A673 (cell line): Measurements from ENCODE around the gene MARCHF7. TPM values are rescaled to one million over a fixed set of nuclear protein-coding genes. Genes with fewer than 3 reads are reported as not detected.

Experiments
- BruUV-seq: library from RNA; stranded (reverse); fragments of 400-500 nt; replicated peaks from 2 replicates; lab custom pipeline; 2021; lab: Mats Ljungman, UMichigan
- CTCF ChIA-PET: fragments of 300-600 bp; sonication (Branson Sonifier 250); formaldehyde crosslinking; loops from one replicate; lab custom pipeline; 2022; ENCODE audit warnings: antibody characterized with exemption; lab: Charles Lee
- POLR2A ChIA-PET: fragments of 300-600 bp; sonication (Branson Sonifier 250); formaldehyde crosslinking; loops from one replicate; lab custom pipeline; 2022; ENCODE audit warnings: antibody characterized with exemption; ENCODE audit not compliant: low non-redundant PET; lab: Charles Lee
- DNase-seq: peaks from one replicate; pipeline ENCODE4 v3.0.0-alpha.2; 2015; ENCODE audit warnings: low spot score
- H3K27ac ChIP-seq: fragments of 200-600 bp; sonication (generic); 2 replicates; pipeline ENCODE4 v1.5.1; 2016; ENCODE audit warnings: mixed run types, low read depth, mild to moderate bottlenecking, mixed read lengths, antibody characterized with exemption, low read length; ENCODE audit not compliant: poor library complexity, severe bottlenecking
- H3K27me3 ChIP-seq: fragments of 200-600 bp; sonication (generic); replicated peaks from 2 replicates; pipeline ENCODE4 v1.6.1; 2017; ENCODE audit warnings: mixed run types, low read depth, mild to moderate bottlenecking, mixed read lengths, antibody characterized with exemption, low read length; ENCODE audit not compliant: insufficient read depth, poor library complexity
- H3K36me3 ChIP-seq: fragments of 200-600 bp; sonication (generic); 2 replicates; pipeline ENCODE4 v1.6.1; 2016; ENCODE audit warnings: mixed run types, mild to moderate bottlenecking, mixed read lengths, antibody characterized with exemption, low read length; ENCODE audit not compliant: insufficient read depth, poor library complexity, severe bottlenecking
- H3K4me1 ChIP-seq: fragments of 200-600 bp; sonication (generic); 2 replicates; pipeline ENCODE4 v1.6.1; 2017; ENCODE audit warnings: mixed run types, mild to moderate bottlenecking, mixed read lengths, antibody characterized with exemption, low read length; ENCODE audit not compliant: insufficient read depth, poor library complexity, severe bottlenecking
- H3K4me3 ChIP-seq: fragments of 200-600 bp; sonication (generic); 2 replicates; pipeline ENCODE4 v1.5.1; 2016; ENCODE audit warnings: low read depth, mixed run types, mild to moderate bottlenecking, mixed read lengths, low read length; ENCODE audit not compliant: poor library complexity, severe bottlenecking
- H3K9me3 ChIP-seq: fragments of 200-600 bp; sonication (generic); 2 replicates; pipeline ENCODE4 v1.6.1; 2016; ENCODE audit warnings: mixed run types, low read depth, mild to moderate bottlenecking, mixed read lengths, antibody characterized with exemption, low read length; ENCODE audit not compliant: poor library complexity, severe bottlenecking
- EZH2 ChIP-seq: fragments of 200-600 bp; sonication (generic); IDR thresholded peaks from 2 replicates; pipeline ENCODE4 v1.6.1; 2017; ENCODE audit warnings: borderline replicate concordance, low read depth, mild to moderate bottlenecking, mixed read lengths, antibody characterized with exemption, low read length; ENCODE audit not compliant: poor library complexity, severe bottlenecking
- intact Hi-C: fragments of 100-400 bp; cut with micrococcal nuclease; formaldehyde crosslinking; loops from one replicate; pipeline ENCODE4 v1.10.0; 2022; ENCODE audit not compliant: unreplicated experiment
- total RNA-seq: library from RNA; stranded (reverse); gene quantifications from 2 replicates; pipeline ENCODE4 v1.2.3, GENCODE V29; 2021
- TF ChIP-seq, protein P1 (sequence below): fragments of 300-800, 200-600 bp; sonication (generic); conservative IDR thresholded peaks from 2 replicates; pipeline ENCODE4 v1.5.1; 2017; ENCODE audit warnings: low read depth, mild to moderate bottlenecking, antibody characterized with exemption, low read length, moderate library complexity, mixed read lengths

MARCHF7 gene
- total RNA-seq, 1 experiment from 2014 or later: 94.9 TPM

DNA sequence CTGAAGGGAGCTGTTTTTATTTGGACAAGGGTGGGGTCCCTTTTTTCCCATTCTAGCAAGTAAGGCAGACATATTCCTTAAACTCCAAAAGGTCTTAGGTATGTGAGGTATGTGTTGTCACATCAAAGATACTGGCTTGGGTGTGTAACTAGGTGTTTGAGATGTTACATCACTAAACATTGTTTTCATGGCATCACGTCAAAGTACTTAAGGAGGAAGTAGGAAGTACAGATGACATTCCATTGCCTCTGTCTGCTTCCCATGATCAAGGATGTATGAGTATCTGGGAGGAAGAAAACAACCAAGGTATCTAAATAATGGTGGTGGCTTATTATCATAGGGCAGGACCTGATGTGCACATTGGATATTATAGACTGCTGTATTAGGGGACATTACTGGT lies 46.4 kb downstream of the MARCHF7 start:
- TF ChIP-seq, protein P1, sequence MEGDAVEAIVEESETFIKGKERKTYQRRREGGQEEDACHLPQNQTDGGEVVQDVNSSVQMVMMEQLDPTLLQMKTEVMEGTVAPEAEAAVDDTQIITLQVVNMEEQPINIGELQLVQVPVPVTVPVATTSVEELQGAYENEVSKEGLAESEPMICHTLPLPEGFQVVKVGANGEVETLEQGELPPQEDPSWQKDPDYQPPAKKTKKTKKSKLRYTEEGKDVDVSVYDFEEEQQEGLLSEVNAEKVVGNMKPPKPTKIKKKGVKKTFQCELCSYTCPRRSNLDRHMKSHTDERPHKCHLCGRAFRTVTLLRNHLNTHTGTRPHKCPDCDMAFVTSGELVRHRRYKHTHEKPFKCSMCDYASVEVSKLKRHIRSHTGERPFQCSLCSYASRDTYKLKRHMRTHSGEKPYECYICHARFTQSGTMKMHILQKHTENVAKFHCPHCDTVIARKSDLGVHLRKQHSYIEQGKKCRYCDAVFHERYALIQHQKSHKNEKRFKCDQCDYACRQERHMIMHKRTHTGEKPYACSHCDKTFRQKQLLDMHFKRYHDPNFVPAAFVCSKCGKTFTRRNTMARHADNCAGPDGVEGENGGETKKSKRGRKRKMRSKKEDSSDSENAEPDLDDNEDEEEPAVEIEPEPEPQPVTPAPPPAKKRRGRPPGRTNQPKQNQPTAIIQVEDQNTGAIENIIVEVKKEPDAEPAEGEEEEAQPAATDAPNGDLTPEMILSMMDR: no peak
- TF ChIP-seq EZH2: no peak
- Histone ChIP-seq H3K4me1 (no peaks in the 10 kb centered on the region), H3K36me3 (peaks cover 88% of the 10 kb centered on the region), H3K9me3 (no peaks in the 10 kb centered on the region), H3K4me3 (no peak overlapping the region), H3K27ac (no peak overlapping the region), H3K27me3 (no peaks in the 10 kb centered on the region)
- DNase-seq: no peak
- ChIA-PET POLR2A (no interaction called here), CTCF (no interaction called here)
- BruUV-seq: no TSS peak
- intact Hi-C loops: no loop called here

DNA sequence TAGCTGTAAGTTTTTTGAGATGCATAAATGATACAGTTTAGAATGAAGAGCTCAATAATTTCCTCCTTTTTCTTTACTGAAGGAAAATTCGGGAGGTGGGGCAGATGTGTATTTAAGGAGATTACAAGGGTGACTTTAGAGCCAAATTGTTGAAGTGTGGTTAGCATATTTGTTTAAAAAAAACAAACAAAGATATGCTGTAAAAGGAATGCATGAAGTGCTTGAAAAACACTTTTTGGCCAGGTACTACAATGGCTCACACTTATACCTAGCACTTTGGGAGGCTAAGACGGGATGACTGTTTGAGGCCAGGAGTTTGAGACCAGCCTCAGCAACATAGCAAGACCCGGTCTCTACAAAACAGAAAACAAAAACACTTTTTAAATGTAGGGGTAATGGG lies 47.3 kb downstream of the MARCHF7 start:
- intact Hi-C loops: no loop called here
- TF ChIP-seq, protein P1: no peak
- Histone ChIP-seq H3K36me3 (peaks cover 85% of the 10 kb centered on the region), H3K9me3 (no peaks in the 10 kb centered on the region), H3K27me3 (no peaks in the 10 kb centered on the region), H3K4me3 (no peak overlapping the region), H3K27ac (no peak overlapping the region), H3K4me1 (no peaks in the 10 kb centered on the region)
- DNase-seq: no peak
- ChIA-PET CTCF (no interaction called here), POLR2A (no interaction called here)
- TSS peak; percentile 16 for BruUV-seq

DNA sequence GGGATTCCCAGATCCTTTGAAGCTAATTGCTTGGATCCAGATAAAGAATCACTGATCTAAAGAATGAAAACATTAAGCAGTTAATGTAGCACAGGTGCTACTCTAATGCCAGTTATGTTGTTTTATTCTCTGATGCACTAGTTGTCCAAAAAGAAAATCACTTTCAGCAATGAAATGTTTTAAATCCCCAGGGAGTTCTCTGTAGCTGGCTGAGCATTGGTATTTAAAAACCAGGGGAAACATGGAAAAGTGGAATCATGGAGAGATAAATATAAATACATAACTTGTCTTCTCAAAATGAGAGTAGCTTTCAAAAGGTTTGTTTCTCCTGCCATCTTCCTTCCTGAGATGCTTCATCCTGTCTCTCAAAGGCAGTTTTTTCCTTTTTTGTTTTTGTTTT lies 48.0 kb downstream of the MARCHF7 start:
- Histone ChIP-seq H3K27me3 (no peaks in the 10 kb centered on the region), H3K9me3 (no peaks in the 10 kb centered on the region), H3K4me1 (no peaks in the 10 kb centered on the region), H3K4me3 (no peak overlapping the region), H3K27ac (no peak overlapping the region), H3K36me3 (peaks cover 85% of the 10 kb centered on the region)
- ChIA-PET POLR2A (no interaction called here), CTCF (no interaction called here)
- intact Hi-C loops: no loop called here
- no TSS peak for BruUV-seq
- TF ChIP-seq, protein P1: no peak
- DNase-seq: no peak
